IMR-90 (cell line): ENCODE results near the gene SERPIND1. TPM values are rescaled to one million over a fixed set of nuclear protein-coding genes. Genes with fewer than 3 reads are reported as not detected.

Experiments
- ATAC-seq: fragments of 200-7000 bp; cut with Tn5 transposase; 2 replicates; pipeline ENCODE4 v1.9.1; 2020; ENCODE audit warnings: low read depth, mild to moderate bottlenecking, moderate library complexity
- BruUV-seq: library from RNA; stranded (reverse); fragments of 400-500 nt; replicated peaks from 2 replicates; lab custom pipeline; 2021; lab: Mats Ljungman, UMichigan
- CTCF ChIA-PET: fragments of 300-600 bp; formaldehyde crosslinking; extraction: SDS; loops from one replicate; lab custom pipeline; 2021; ENCODE audit warnings: antibody characterized with exemption; lab: Yijun Ruan, JAX
- POLR2A ChIA-PET: fragments of 300-600 bp; sonication (Branson Sonifier 250); formaldehyde crosslinking; loops from one replicate; lab custom pipeline; 2022; ENCODE audit warnings: antibody characterized with exemption; ENCODE audit not compliant: unreplicated experiment; lab: Charles Lee
- DNase-seq: peaks from one replicate; pipeline ENCODE4 v3.0.0; 2013
- H2AFZ ChIP-seq: replicated peaks from 2 replicates; pipeline ENCODE3; 2013; ENCODE audit warnings: low read length, mild to moderate bottlenecking; ENCODE audit not compliant: poor library complexity
- H2AK5ac ChIP-seq: 2 replicates; pipeline ENCODE4 v1.6.1; 2013; ENCODE audit warnings: low read depth, low read length, inconsistent platforms
- H2AK9ac ChIP-seq: replicated peaks from 2 replicates; pipeline ENCODE3; 2013; ENCODE audit warnings: mild to moderate bottlenecking, low read depth, low read length, moderate library complexity; ENCODE audit not compliant: poor library complexity
- H2BK120ac ChIP-seq: 2 replicates; pipeline ENCODE4 v1.6.1; 2013; ENCODE audit warnings: low read depth, low read length, inconsistent platforms
- H2BK15ac ChIP-seq: 3 replicates; pipeline ENCODE4 v1.6.1; 2013; ENCODE audit warnings: low read depth, low read length, inconsistent platforms
- H2BK20ac ChIP-seq: 2 replicates; pipeline ENCODE4 v1.6.1; 2013; ENCODE audit warnings: low read depth, mild to moderate bottlenecking, inconsistent platforms, low read length, moderate library complexity
- H2BK5ac ChIP-seq: 2 replicates; pipeline ENCODE4 v1.6.1; 2013; ENCODE audit warnings: mild to moderate bottlenecking, low read depth, low read length, inconsistent platforms; ENCODE audit not compliant: poor library complexity, severe bottlenecking
- H3K14ac ChIP-seq: replicated peaks from 2 replicates; pipeline ENCODE4 v1.6.1; 2013; ENCODE audit warnings: low read depth, low read length, inconsistent platforms
- H3K18ac ChIP-seq: 2 replicates; pipeline ENCODE4 v1.6.1; 2013; ENCODE audit warnings: low read depth, low read length, control low read depth
- H3K23ac ChIP-seq: 2 replicates; pipeline ENCODE4 v1.6.1; 2013; ENCODE audit warnings: low read depth, low read length, inconsistent platforms
- H3K27ac ChIP-seq: 2 replicates; pipeline ENCODE4 v1.5.1; 2013; ENCODE audit warnings: mild to moderate bottlenecking, control low read depth, low read length; ENCODE audit not compliant: insufficient read depth
- H3K27me3 ChIP-seq: 2 replicates; pipeline ENCODE4 v1.6.1; 2013; ENCODE audit warnings: low read length; ENCODE audit not compliant: control insufficient read depth, insufficient read depth
- H3K36me3 ChIP-seq: 2 replicates; pipeline ENCODE4 v1.6.1; 2013; ENCODE audit warnings: low read length, mixed read lengths; ENCODE audit not compliant: control insufficient read depth, insufficient read depth
- H3K4ac ChIP-seq: 2 replicates; pipeline ENCODE4 v1.6.1; 2013; ENCODE audit warnings: low read depth, low read length, inconsistent platforms
- H3K4me1 ChIP-seq: 2 replicates; pipeline ENCODE4 v1.6.1; 2013; ENCODE audit warnings: low read length, mixed read lengths; ENCODE audit not compliant: control insufficient read depth, insufficient read depth
- H3K4me2 ChIP-seq: 2 replicates; pipeline ENCODE4 v1.6.1; 2013; ENCODE audit warnings: low read depth, mild to moderate bottlenecking, control low read depth, low read length, moderate library complexity
- H3K4me3 ChIP-seq: 2 replicates; pipeline ENCODE4 v1.5.1; 2013; ENCODE audit warnings: low read depth, mild to moderate bottlenecking, control low read depth, low read length, moderate library complexity; ENCODE audit not compliant: insufficient read depth
- H3K56ac ChIP-seq: 2 replicates; pipeline ENCODE4 v1.6.1; 2013; ENCODE audit warnings: low read length, inconsistent platforms; ENCODE audit not compliant: insufficient read depth; ENCODE audit errors: extremely low read depth
- H3K79me1 ChIP-seq, 2 experiments: 2 replicates each; pipeline ENCODE4 v1.6.1; 2013; ENCODE audit warnings: low read length in 2 of 2, inconsistent platforms in 1 of 2, low read depth in 1 of 2
- H3K9ac ChIP-seq: 2 replicates; pipeline ENCODE4 v1.6.1; 2013; ENCODE audit warnings: low read depth, low read length, control low read depth
- H3K9me1 ChIP-seq: 2 replicates; pipeline ENCODE4 v1.6.1; 2013; ENCODE audit warnings: low read length, inconsistent platforms; ENCODE audit not compliant: insufficient read depth
- H3K9me3 ChIP-seq: 2 replicates; pipeline ENCODE4 v1.6.1; 2013; ENCODE audit warnings: low read length; ENCODE audit not compliant: control insufficient read depth, insufficient read depth
- H4K20me1 ChIP-seq: 2 replicates; pipeline ENCODE4 v1.6.1; 2013; ENCODE audit warnings: low read length, inconsistent platforms; ENCODE audit not compliant: insufficient read depth
- H4K5ac ChIP-seq: 2 replicates; pipeline ENCODE4 v1.6.1; 2013; ENCODE audit warnings: mild to moderate bottlenecking, low read depth, low read length, control low read depth
- H4K8ac ChIP-seq, 2 experiments: 2 replicates each; pipeline ENCODE4 v1.6.1; 2013; ENCODE audit warnings: low read depth in 2 of 2, low read length in 2 of 2, control low read depth in 1 of 2, inconsistent platforms in 1 of 2
- H4K91ac ChIP-seq: 2 replicates; pipeline ENCODE4 v1.6.1; 2013; ENCODE audit warnings: low read depth, low read length, inconsistent platforms; ENCODE audit not compliant: insufficient read depth
- BHLHE40 ChIP-seq: fragments of 150-350 bp; IDR thresholded peaks from 2 replicates; pipeline ENCODE4 v1.6.1; 2016; ENCODE audit warnings: mild to moderate bottlenecking, low read depth, low read length
- WGBS, 2 experiments: methylation state at CpG; one replicate each; pipeline versions ENCODE4 v1.1.5 to v1.1.7; 2013; ENCODE audit warnings: missing lambda C conversion rate in 2 of 2; ENCODE audit not compliant: insufficient read length in 1 of 2; ENCODE audit errors: extremely low coverage in 2 of 2; 5-methylcytosine and 5-hydroxymethylcytosine counted together
- dilution Hi-C: fragments of 300-500 bp; cut with HindIII; formaldehyde crosslinking; loops from one replicate; pipeline ENCODE4 v1.14.3; 2018; ENCODE audit warnings: low sequenced_read_pairs; ENCODE audit not compliant: unreplicated experiment
- in situ Hi-C: fragments of 300-500 bp; cut with MboI; formaldehyde crosslinking; loops from 3 replicates; pipeline ENCODE4 v1.14.3; 2019; ENCODE audit warnings: low sequenced_read_pairs, inconsistent platforms, mixed read lengths
- intact Hi-C: fragments of 100-400 bp; cut with micrococcal nuclease; formaldehyde crosslinking; loops from 2 replicates; pipeline ENCODE4 v1.10.0; 2022
- polyA plus RNA-seq, 3 experiments: library from polyadenylated mRNA; depleted of rRNA; stranded (reverse); fragments of >200 nt; gene quantifications; 2 replicates each; pipeline ENCODE4 v1.2.3, GENCODE V29; 2012; ENCODE audit warnings: low replicate concordance in 1 of 3
- total RNA-seq: library from RNA; depleted of rRNA; stranded (reverse); fragments of >200 nt; gene quantifications from 2 replicates; pipeline ENCODE4 v1.2.3, GENCODE V29; 2012
- TF ChIP-seq, protein P1 (sequence below): conservative IDR thresholded peaks from 2 replicates; pipeline ENCODE4 v1.5.1; 2012; ENCODE audit warnings: mild to moderate bottlenecking, low read depth, low read length, improper control_type of control experiment
- TF ChIP-seq, protein P2 (sequence below): fragments of 150-350 bp; IDR thresholded peaks from 2 replicates; pipeline ENCODE4 v1.6.1; 2016; ENCODE audit warnings: low read depth, mild to moderate bottlenecking, low read length, moderate library complexity, borderline replicate concordance

SERPIND1 gene
- total and polyA plus RNA-seq, 2 of the 4 experiments (the other 2 are of a cell fraction), result 0.12 TPM; not detected in 1

DNA sequence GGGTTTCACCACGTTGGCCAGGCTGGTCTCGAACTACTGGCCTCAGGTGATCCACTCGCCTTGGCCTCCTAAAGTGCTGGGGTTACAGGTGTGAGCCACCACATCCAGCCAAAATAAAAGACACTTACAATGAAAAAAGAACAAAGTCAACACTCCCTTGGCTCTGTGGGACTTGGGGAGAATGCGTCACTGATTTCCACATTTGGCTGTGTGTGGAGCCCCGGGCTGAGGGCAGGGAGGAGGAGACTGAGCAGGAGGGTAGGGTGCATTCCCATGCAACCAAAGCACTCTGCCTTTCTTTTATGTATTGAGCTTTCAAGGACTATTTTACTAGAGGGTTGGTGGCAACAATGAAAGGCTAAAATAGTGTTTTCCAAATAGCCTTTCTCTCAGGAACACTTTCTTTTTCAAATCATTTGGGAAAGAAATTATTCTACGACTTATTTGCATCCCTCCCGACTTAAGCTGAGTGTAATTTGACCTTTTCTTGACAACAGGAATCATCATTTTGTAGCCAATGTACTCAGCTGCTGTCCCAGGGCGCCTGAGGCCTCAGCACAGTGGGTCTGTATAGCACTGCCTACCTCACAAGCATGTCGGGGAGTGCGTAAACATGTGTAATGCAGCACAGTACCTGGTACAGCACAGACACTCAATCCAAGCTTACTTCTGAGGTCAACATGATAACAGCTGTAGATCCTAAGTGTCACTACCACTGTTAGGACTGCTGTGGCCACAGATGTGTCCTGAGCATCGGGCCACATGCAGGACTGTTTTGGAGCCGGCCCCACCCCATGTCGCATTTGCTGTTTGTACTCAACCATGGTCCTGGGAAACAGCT is 10.1 kb upstream of the SERPIND1 start:
- ChIA-PET POLR2A (no interaction called here), CTCF (no interaction called here)
- Histone ChIP-seq H3K9me3 (no peaks in the 10 kb centered on the region), H3K36me3 (peaks cover 40% of the 10 kb centered on the region), H4K91ac (no peak overlapping the region), H3K56ac (no peak overlapping the region), H4K8ac (no peak overlapping the region), H2AFZ (no peak overlapping the region), H3K4me3 (no peak overlapping the region), H3K18ac (no peak overlapping the region), H3K4ac (no peak overlapping the region), H3K4me2 (no peak overlapping the region), H3K27ac (no peak overlapping the region), H2AK5ac (no peak overlapping the region), H2BK20ac (no peak overlapping the region), H2BK15ac (no peak overlapping the region), H2AK9ac (peak overlapping the region; percentile 33), H3K79me1 (0 out of 4 replicates have a peak, but pooled peaks cover 0 to 5% of the 10 kb centered on the region in 2 experiments), H3K14ac (no peak overlapping the region), H4K5ac (no peak overlapping the region), H3K27me3 (no peaks in the 10 kb centered on the region), H4K20me1 (no peaks in the 10 kb centered on the region), H3K9me1 (peaks cover 16% of the 10 kb centered on the region), H3K9ac (no peak overlapping the region), H3K23ac (no peak overlapping the region), H2BK5ac (no peak overlapping the region), H3K4me1 (no peaks in the 10 kb centered on the region), H2BK120ac (no peak overlapping the region)
- in situ Hi-C loops, result no loop called here
- 88% methylated on average over 8 of the region's 13 CpGs; no CpG with 5 or more reads in 1 of the 2 experiments for WGBS, 2 experiments
- intact Hi-C loops, result no loop called here
- TF ChIP-seq, protein P1, sequence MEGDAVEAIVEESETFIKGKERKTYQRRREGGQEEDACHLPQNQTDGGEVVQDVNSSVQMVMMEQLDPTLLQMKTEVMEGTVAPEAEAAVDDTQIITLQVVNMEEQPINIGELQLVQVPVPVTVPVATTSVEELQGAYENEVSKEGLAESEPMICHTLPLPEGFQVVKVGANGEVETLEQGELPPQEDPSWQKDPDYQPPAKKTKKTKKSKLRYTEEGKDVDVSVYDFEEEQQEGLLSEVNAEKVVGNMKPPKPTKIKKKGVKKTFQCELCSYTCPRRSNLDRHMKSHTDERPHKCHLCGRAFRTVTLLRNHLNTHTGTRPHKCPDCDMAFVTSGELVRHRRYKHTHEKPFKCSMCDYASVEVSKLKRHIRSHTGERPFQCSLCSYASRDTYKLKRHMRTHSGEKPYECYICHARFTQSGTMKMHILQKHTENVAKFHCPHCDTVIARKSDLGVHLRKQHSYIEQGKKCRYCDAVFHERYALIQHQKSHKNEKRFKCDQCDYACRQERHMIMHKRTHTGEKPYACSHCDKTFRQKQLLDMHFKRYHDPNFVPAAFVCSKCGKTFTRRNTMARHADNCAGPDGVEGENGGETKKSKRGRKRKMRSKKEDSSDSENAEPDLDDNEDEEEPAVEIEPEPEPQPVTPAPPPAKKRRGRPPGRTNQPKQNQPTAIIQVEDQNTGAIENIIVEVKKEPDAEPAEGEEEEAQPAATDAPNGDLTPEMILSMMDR, result no peak
- TF ChIP-seq, protein P2, sequence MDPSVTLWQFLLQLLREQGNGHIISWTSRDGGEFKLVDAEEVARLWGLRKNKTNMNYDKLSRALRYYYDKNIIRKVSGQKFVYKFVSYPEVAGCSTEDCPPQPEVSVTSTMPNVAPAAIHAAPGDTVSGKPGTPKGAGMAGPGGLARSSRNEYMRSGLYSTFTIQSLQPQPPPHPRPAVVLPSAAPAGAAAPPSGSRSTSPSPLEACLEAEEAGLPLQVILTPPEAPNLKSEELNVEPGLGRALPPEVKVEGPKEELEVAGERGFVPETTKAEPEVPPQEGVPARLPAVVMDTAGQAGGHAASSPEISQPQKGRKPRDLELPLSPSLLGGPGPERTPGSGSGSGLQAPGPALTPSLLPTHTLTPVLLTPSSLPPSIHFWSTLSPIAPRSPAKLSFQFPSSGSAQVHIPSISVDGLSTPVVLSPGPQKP, result no peak
- no peak for TF ChIP-seq BHLHE40
- BruUV-seq, result no TSS peak
- dilution Hi-C loops, result no loop called here
- no peak for DNase-seq
- no peak for ATAC-seq
